ENCODE results near the gene SYCP2.

DNA sequence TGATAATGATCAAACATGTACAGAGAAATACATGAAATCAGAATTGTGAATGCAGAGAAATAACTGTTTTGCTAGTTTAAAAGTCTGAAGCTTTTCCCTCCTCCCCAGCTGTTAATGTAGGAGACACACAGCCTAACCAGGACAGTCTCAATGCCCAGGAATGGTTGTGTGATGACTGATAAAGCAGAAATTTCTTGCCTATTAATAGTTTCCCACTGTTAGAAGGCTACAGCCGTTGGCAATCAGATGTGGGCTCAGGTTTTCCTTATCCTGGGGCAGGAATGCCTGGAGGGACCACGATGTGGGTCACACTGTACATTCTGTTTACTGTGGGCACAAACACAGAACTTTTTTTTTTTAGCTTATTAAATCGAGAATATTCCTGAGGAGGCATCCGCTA is 4.8 kb upstream of the SYCP2 start:
- no peak for TF ChIP-seq EZH2 (IDR thresholded peaks at IDR 0.05; ENCODE audit: borderline replicate concordance, low read length)
- TF ChIP-seq, protein P1, sequence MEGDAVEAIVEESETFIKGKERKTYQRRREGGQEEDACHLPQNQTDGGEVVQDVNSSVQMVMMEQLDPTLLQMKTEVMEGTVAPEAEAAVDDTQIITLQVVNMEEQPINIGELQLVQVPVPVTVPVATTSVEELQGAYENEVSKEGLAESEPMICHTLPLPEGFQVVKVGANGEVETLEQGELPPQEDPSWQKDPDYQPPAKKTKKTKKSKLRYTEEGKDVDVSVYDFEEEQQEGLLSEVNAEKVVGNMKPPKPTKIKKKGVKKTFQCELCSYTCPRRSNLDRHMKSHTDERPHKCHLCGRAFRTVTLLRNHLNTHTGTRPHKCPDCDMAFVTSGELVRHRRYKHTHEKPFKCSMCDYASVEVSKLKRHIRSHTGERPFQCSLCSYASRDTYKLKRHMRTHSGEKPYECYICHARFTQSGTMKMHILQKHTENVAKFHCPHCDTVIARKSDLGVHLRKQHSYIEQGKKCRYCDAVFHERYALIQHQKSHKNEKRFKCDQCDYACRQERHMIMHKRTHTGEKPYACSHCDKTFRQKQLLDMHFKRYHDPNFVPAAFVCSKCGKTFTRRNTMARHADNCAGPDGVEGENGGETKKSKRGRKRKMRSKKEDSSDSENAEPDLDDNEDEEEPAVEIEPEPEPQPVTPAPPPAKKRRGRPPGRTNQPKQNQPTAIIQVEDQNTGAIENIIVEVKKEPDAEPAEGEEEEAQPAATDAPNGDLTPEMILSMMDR (conservative IDR thresholded peaks at IDR 0.05 in 1 of 2, IDR thresholded peaks at IDR 0.05 in 1 of 2; ENCODE audit: extremely low read depth in 1 of 2, insufficient read depth in 1 of 2, low read depth in 1 of 2, low read length in 2 of 2), result no peak

All from mammary epithelial cell (primary cell).